Measurements from ENCODE around the gene COL24A1.

The COL24A1 gene

GRCh38 chr1:85936057-85936456 lies 220.5 kb downstream of the COL24A1 start:
- DNase-seq (ENCODE audit: low read depth): no peak
- TF ChIP-seq, protein P1, sequence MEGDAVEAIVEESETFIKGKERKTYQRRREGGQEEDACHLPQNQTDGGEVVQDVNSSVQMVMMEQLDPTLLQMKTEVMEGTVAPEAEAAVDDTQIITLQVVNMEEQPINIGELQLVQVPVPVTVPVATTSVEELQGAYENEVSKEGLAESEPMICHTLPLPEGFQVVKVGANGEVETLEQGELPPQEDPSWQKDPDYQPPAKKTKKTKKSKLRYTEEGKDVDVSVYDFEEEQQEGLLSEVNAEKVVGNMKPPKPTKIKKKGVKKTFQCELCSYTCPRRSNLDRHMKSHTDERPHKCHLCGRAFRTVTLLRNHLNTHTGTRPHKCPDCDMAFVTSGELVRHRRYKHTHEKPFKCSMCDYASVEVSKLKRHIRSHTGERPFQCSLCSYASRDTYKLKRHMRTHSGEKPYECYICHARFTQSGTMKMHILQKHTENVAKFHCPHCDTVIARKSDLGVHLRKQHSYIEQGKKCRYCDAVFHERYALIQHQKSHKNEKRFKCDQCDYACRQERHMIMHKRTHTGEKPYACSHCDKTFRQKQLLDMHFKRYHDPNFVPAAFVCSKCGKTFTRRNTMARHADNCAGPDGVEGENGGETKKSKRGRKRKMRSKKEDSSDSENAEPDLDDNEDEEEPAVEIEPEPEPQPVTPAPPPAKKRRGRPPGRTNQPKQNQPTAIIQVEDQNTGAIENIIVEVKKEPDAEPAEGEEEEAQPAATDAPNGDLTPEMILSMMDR (IDR thresholded peaks at IDR 0.05; ENCODE audit: insufficient read depth, low read depth, low read length, missing control alignments): no peak
- no peak overlapping the region for H3K4me3 ChIP-seq (ENCODE audit: low read depth, low read length)

- no peak overlapping the region for H3K4me3 ChIP-seq (ENCODE audit: low read depth, low read length)
- TF ChIP-seq, protein P1 (IDR thresholded peaks at IDR 0.05; ENCODE audit: insufficient read depth, low read depth, low read length, missing control alignments): no peak
- DNase-seq (ENCODE audit: low read depth): no peak
Measured at GRCh38 chr1:85935234-85935633, 221.3 kb downstream of the COL24A1 start.

GRCh38 chr1:85934516-85934915 lies 222.1 kb downstream of the COL24A1 start:
- TF ChIP-seq, protein P1 (IDR thresholded peaks at IDR 0.05; ENCODE audit: insufficient read depth, low read depth, low read length, missing control alignments): no peak
- H3K4me3 ChIP-seq (ENCODE audit: low read depth, low read length): no peak overlapping the region
- no peak for DNase-seq (ENCODE audit: low read depth)

DNA sequence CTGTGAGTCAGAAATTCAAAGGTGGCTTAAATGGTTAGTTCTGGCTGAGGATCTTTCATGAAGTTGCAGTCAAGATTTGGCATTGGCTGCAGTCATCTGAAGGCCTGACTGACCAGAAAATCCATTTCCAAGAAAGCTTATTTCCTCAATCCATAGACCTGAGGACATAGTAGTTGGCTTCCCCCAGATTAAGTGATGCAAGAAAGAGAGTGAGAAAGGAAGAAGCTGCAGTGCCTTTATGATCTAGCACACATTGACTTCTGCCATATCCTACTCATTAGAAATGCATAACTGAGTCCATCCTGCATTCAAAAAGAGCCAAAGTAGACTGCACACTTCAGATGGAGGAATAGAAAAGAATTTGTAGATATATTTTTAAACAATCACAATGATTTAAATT lies 222.6 kb downstream of the COL24A1 start:
- no peak for DNase-seq (ENCODE audit: low read depth)
- TF ChIP-seq, protein P1 (IDR thresholded peaks at IDR 0.05; ENCODE audit: insufficient read depth, low read depth, low read length, missing control alignments): no peak
- no peak overlapping the region for H3K4me3 ChIP-seq (ENCODE audit: low read depth, low read length)

- TF ChIP-seq, protein P1 (IDR thresholded peaks at IDR 0.05; ENCODE audit: insufficient read depth, low read depth, low read length, missing control alignments): peak; percentile 19
- DNase-seq (ENCODE audit: low read depth): peak; percentile 17
- no peak overlapping the region for H3K4me3 ChIP-seq (ENCODE audit: low read depth, low read length)
Measured at GRCh38 chr1:85911742-85912141, 244.8 kb downstream of the COL24A1 start.

DNA sequence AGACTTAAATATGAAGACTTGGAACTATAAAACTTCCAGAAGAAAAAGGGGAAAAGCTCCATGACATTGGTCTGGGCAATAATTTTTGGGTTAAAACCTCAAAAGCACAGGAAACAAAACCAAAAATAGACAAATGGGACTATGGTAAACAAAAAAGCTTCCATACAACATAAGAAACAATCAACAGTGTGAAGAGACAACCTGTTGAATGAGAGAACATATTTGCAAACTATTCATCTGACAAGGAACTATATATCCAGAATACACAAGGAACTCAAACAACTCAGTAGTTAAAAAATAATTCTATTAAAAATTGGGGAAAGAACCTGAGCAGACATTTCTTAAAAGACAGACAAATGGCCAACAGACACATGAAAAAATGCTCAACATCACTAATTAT lies 255.7 kb downstream of the COL24A1 start:
- no peak overlapping the region for H3K4me3 ChIP-seq (ENCODE audit: low read depth, low read length)
- TF ChIP-seq, protein P1 (IDR thresholded peaks at IDR 0.05; ENCODE audit: insufficient read depth, low read depth, low read length, missing control alignments): no peak
- no peak for DNase-seq (ENCODE audit: low read depth)

- no peak overlapping the region for H3K4me3 ChIP-seq (ENCODE audit: low read depth, low read length)
- DNase-seq (ENCODE audit: low read depth): no peak
- TF ChIP-seq, protein P1 (IDR thresholded peaks at IDR 0.05; ENCODE audit: insufficient read depth, low read depth, low read length, missing control alignments): no peak
Measured at GRCh38 chr1:85898861-85899260, 257.7 kb downstream of the COL24A1 start.
